A204.1 (cell line): Measurements from ENCODE around the gene POF1B.

ENCODE experiments used
- FAIRE-seq: peaks from 2 replicates; lab custom pipeline; 2012; peaks lifted over from hg19 to GRCh38; lab: Jason Lieb, UNC

Gene POF1B

GRCh38 chrX:85243155-85243554 lies 136.3 kb downstream of the POF1B start:
- no peak for FAIRE-seq
